RWPE2 (cell line): ENCODE measurements around the gene CAPZB.

Experiments
- ATAC-seq: fragments of 200-7000 bp; cut with Tn5 transposase; 3 replicates; pipeline ENCODE4 v1.9.1; 2021; ENCODE audit warnings: low read depth
- DNase-seq: peaks from one replicate; pipeline ENCODE4 v3.0.0-alpha.2; 2020; ENCODE audit warnings: low spot score
- H3K27ac ChIP-seq: fragments of 450-650 bp; 2 replicates; pipeline ENCODE4 v1.5.1; 2017; ENCODE audit warnings: mild to moderate bottlenecking; ENCODE audit not compliant: poor library complexity, severe bottlenecking
- H3K27me3 ChIP-seq: fragments of 250-450 bp; sonication (Bioruptor Pico); 2 replicates; pipeline ENCODE4 v1.5.1; 2021; ENCODE audit warnings: mild to moderate bottlenecking, moderate library complexity; ENCODE audit not compliant: insufficient read depth, poor library complexity, severe bottlenecking
- H3K36me3 ChIP-seq: fragments of 250-450 bp; sonication (Bioruptor Pico); 2 replicates; pipeline ENCODE4 v1.5.1; 2020; ENCODE audit warnings: low read depth, mild to moderate bottlenecking, moderate library complexity
- H3K4me1 ChIP-seq: fragments of 250-450 bp; sonication (Bioruptor Pico); 2 replicates; pipeline ENCODE4 v1.5.1; 2021; ENCODE audit warnings: mild to moderate bottlenecking, moderate library complexity; ENCODE audit not compliant: insufficient read depth, poor library complexity, severe bottlenecking
- H3K4me3 ChIP-seq: fragments of 250-450 bp; sonication (Bioruptor Pico); 2 replicates; pipeline ENCODE4 v1.5.1; 2021; ENCODE audit warnings: mild to moderate bottlenecking, moderate library complexity; ENCODE audit not compliant: severe bottlenecking
- H3K9me3 ChIP-seq: fragments of 250-450 bp; sonication (Bioruptor Pico); 2 replicates; pipeline ENCODE4 v1.5.1; 2021; ENCODE audit warnings: mild to moderate bottlenecking, moderate library complexity; ENCODE audit not compliant: severe bottlenecking
- TF ChIP-seq, protein P1 (sequence below): fragments of 450-650 bp; IDR thresholded peaks from one replicate; pipeline ENCODE4 v1.5.1; 2017; ENCODE audit warnings: mild to moderate bottlenecking, moderate library complexity; ENCODE audit not compliant: poor library complexity, severe bottlenecking

The CAPZB gene

DNA sequence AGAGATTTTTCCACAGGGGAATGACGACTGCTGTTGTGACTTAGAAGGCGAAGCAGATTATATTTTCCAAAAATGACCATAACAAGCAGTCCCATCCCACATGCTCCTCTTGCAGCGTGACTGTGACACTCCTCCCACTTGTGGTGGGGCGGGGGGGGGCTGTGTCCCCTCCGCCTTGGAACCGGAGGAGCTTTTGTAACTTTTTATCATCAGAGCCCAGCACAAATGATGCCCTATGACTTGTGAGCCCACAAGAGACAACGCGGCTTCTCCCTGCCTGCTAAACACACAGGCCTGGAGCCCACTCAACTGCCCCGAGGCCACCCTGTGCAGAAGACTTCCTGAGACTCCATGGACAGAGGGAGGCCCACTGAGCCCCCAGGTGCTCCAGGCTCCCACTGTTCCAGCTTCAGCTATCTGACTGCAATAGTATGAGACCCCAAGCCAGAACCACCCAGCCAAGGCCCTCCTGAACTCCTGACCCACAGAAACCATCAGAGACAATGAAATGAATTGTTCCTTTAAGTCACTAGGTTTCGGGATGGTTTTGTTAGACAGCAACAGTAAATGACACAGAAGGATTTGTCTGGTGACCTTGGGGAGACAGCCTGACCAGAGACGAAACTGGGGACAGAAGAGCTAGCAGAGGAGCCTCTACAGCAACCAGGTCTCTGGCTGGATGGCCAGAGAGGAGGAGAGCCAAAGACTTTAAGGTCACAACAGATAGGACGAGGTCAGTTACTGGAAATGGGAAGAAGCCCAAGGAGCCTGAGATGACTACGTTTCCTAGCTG, 58.8 kb downstream of the CAPZB start:
- Histone ChIP-seq H3K4me3 (no peak overlapping the region), H3K27ac (no peak overlapping the region), H3K36me3 (peaks cover 7% of the 10 kb centered on the region), H3K27me3 (no peaks in the 10 kb centered on the region), H3K9me3 (no peaks in the 10 kb centered on the region), H3K4me1 (peaks cover 27% of the 10 kb centered on the region)
- ATAC-seq (no peak), DNase-seq (no peak)
- TF ChIP-seq, protein P1, sequence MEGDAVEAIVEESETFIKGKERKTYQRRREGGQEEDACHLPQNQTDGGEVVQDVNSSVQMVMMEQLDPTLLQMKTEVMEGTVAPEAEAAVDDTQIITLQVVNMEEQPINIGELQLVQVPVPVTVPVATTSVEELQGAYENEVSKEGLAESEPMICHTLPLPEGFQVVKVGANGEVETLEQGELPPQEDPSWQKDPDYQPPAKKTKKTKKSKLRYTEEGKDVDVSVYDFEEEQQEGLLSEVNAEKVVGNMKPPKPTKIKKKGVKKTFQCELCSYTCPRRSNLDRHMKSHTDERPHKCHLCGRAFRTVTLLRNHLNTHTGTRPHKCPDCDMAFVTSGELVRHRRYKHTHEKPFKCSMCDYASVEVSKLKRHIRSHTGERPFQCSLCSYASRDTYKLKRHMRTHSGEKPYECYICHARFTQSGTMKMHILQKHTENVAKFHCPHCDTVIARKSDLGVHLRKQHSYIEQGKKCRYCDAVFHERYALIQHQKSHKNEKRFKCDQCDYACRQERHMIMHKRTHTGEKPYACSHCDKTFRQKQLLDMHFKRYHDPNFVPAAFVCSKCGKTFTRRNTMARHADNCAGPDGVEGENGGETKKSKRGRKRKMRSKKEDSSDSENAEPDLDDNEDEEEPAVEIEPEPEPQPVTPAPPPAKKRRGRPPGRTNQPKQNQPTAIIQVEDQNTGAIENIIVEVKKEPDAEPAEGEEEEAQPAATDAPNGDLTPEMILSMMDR = no peak

- no peak for DNase-seq
- Histone ChIP-seq H3K36me3 (peaks cover 9% of the 10 kb centered on the region), H3K9me3 (no peaks in the 10 kb centered on the region), H3K27ac (no peak overlapping the region), H3K4me1 (peaks cover 23% of the 10 kb centered on the region), H3K27me3 (no peaks in the 10 kb centered on the region), H3K4me3 (no peak overlapping the region)
- no peak for ATAC-seq
- TF ChIP-seq, protein P1 = no peak
Observed at GRCh38 chr1:19425646-19426239, 59.6 kb downstream of the CAPZB start.

GRCh38 chr1:19424651-19425570, 60.4 kb downstream of the CAPZB start:
- peaks cover 14% of the 10 kb centered on the region for H3K4me1 ChIP-seq
- no peaks in the 10 kb centered on the region for H3K9me3 ChIP-seq
- TF ChIP-seq, protein P1 = no peak
- DNase-seq (no peak), ATAC-seq (peak; percentile 46; the same call in 2 of the 3 replicates)
- H3K27ac ChIP-seq = peak overlapping the region; percentile 13
- H3K4me3 ChIP-seq = no peak overlapping the region
- peaks cover 10% of the 10 kb centered on the region for H3K36me3 ChIP-seq
- H3K27me3 ChIP-seq = no peaks in the 10 kb centered on the region

DNA sequence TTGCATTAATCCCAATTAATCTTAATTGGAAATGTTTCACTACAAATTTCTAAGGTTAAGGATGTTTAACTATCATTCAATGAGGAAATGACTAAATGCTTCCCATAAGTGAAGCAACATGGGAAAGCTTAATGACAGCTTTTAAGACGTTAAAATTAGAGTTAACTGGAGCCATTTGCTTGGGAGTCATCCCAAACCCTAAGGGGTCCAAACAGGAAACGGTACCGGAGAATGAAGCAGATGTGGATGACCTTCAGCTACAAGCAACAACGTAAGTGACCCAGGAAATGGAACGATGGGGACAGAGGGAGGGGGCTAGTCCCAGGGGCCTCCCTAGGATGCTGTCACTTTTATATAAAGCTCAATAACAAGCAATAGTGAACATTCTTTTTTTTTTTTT, 62.2 kb downstream of the CAPZB start:
- H3K9me3 ChIP-seq = no peaks in the 10 kb centered on the region
- DNase-seq (no peak), ATAC-seq (no peak)
- H3K4me3 ChIP-seq = no peak overlapping the region
- H3K27me3 ChIP-seq = no peaks in the 10 kb centered on the region
- TF ChIP-seq, protein P1 = no peak
- H3K27ac ChIP-seq = no peak overlapping the region
- peaks cover 12% of the 10 kb centered on the region for H3K4me1 ChIP-seq
- peaks cover 25% of the 10 kb centered on the region for H3K36me3 ChIP-seq
